ENCODE data around the gene KLHL18. TPM values are rescaled to one million over a fixed set of nuclear protein-coding genes. Genes with fewer than 3 reads are reported as not detected.
A peak's percentile ranks its signal among the peaks of the same experiment; 100 is the strongest.
"Not testable (repeated sequence)": the region's sequence is repeated elsewhere in the genome, so short reads cannot be mapped to it uniquely, and the experiment has no call there.

Gene KLHL18
- polyA plus RNA-seq, 5 donors, result 9.0 to 14.1 (median 13.3) TPM

DNA sequence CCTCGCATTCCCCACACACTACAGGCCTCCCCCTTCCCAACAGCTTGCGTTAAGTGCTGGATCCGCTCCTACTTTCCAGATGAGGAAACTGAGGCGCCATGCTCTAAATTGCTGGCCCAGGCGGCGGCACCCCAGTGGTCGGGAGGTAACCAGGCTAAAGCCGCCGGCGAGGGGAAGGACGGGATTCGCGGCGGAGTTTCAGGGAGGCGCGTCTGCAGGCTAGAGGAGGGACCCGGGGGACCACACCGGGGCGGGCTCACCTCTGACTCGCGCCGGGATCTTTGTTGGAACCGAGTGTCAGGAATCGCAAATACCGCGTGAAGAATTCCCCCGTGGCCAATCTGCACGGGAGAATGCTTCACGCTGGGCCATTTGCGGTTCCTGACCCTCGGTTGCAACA is 73.5 kb downstream of the KLHL18 start:
- no peak for DNase-seq

DNA sequence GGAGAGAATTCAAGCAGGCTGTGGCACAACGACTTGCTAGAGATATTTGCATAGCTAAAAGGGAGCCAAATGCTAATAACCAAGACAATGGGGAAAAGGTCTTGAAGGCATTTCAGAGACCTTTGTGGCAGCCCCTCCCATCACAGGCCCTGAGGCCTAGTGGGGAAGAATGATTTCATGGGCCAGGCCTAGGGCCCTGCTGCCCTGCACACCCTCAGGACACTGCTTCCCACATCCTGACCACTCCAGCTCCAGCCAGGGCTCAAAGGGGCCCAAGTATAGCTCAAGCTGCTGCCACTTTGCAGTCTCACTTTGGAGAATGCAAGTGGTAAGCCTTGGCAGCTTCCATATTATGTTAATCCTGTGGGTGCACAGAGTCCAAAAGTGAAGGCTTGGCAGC is 76.6 kb downstream of the KLHL18 start:
- no peak for DNase-seq

DNA sequence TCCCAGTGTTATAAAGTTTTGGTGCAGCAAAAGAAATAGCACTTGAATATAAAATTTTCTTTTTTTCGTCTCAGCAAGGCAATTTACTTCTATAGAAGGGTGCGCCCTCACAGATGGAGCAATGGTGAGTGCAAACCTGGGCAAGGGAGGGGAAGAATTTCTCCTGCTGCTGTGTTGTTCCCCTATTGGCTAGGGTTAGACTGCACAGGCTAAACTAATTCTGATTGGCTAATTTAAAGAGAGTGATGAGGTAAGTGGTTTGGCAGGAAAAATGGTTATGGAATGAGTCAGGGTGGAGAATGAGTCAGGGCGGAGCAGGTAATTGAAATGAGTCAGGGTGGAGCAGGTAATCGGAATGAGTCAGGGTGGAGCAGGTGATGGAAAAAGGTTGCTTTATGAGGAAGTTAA is 77.4 kb downstream of the KLHL18 start:
- not testable (repeated sequence) for DNase-seq

DNA sequence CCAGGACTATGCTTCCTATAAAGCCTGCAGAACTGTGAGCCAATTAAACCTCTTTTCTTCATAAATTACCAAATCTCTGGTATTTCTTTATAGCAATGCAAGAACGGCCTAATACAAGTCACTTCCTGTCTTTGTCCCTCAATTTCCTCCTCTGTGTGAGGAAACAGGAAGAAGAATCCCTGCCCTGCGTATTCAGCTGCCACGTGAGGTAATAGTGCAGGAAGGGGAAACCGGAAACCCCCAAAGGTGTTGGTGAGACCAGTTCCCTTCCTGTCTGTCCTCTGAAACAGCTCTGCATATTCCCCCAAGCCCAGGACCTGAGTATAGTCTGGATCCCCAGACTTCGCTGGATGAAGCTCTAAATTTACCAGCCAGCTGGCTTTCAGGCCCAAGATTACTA is 80.0 kb downstream of the KLHL18 start:
- no peak for DNase-seq

DNA sequence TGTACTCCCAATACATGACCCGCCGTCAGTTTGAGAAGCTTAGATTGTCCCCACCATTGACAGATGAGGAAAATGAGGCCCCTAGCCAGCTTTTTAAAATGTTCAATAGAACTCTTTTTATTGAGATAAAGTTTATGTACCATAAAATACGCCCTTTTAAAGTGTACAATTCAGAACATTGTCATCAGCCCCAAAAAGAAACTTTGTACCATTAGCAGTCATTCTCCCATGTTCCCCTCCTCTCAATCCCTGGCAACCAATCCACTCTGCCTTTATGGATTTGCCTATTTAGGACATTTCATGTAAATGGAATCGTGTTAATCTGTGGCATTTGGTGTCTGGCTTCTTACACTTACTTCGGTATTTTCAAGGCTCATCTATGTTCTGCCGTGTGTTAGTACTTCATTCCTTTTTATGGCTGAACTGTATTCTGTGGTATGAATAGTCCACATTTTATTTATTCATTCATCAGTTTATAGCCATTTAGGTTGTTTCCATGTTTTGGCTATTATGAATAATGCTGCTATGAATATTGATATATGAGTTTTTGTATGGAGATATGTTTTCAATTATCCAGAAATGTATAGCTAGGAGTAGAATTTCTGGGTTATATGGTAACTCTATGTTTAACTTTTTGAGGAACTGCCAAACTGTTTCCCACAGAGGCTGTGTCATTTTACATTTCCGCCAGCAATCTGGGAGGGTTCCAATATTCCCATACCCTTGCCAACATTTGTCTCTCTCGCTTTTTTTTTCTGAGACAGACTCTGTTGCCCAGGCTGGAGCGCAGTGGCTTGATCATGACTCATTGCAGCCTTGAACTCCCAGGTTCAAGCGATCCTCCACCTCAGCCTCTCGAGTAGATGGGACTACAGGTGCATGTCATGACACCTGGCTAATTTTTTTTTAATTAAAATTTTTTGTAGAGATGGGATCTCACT is 82.7 kb downstream of the KLHL18 start:
- peak; percentile 16 to 17 for DNase-seq

DNA sequence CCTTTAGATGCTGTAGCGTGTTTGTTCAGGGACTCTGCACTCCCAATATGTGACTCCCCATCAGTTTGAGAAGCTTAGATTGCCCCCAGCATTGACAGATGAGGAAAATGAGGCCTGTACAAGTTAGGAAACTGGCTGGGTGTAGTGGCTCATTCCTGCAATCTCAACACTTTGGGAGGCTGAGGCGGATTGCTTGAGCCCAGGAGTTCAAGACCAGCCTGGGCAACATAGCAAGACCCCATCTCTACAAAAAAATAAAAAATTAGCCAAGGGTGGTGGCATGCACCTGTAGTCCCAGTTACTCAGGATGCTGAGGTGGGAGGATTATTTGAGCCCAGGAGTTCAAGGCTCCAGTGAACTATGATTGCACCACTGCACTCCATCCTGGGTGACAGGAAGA is 84.1 kb downstream of the KLHL18 start:
- DNase-seq, result no peak

DNA sequence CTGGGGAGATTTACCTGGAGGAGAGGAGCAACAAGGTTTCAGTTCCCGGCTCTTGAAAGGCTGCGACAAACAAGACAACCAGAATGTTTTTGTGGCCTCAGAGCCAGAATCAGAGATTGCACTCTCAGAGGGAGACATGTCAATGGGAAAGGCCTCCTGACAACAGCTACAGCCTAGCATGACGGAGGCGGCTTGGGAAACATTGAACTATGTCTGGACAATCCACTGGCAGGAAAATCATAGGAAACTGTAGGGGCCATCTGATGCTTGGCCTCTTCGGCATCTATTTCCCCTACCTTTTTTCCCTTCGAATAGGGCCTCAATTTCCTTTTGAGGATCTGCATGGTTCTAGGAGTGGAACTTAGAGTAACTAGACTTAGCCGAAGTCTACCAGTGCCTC is 84.9 kb downstream of the KLHL18 start:
- no peak for DNase-seq

DNA sequence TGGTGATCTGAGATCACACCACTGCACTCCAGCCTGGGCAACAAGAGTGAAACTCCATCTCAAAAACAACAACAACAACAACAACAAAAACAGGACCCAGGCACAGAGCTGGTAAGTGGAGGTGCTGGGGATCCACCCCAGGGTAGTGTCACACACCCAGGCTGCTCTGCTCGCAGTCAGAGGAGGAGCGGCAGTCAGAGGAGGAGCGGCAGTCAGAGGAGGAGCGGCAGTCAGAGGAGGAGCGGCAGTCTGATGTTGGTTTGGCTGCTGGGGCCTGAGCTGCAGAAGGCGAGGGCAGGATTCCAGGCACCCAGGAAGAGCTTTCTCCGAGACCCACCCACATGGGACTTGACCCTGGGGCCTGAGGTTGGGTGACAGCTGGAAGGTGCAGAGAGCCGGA is 87.3 kb downstream of the KLHL18 start:
- DNase-seq, result not testable (repeated sequence)

DNA sequence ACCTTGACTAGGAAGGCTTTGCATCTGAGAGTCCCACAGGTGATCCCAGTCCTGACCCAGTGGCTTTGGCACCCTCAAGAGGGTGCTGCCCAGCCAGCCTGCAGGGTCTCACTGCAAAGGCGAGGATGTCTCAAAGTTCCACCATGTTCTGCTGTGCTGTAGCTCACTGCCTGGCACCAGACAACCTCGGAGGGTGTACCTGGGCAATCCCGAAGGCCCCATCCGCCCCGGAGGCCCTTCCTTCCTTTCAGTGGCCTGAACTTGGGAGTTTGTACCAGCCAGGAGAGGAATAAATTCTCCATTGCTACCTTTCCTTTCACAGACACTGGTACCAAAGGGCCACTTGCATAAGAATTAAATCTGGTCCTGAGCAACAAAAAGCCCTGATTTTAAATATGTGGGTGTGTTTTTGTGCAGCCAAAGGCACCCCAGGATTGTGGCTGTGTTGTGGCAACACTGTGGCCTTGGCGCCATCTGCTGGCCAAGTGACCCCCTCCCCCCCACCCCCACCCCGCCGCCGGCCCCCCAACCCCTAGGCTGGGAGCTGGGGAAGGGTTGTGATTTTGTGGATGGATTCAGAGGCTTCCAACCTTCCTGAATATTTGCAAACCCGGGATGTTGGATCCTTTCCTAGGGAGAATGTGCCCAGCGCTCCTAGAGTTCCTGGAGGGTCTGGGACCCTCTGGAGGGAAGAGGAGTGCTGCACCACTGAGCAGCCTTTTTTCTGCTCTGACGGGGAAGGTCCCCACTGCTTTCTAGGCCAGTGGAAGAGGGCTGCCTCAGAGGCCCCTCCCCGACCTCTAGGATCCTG is 88.3 kb downstream of the KLHL18 start:
- no peak for DNase-seq

DNA sequence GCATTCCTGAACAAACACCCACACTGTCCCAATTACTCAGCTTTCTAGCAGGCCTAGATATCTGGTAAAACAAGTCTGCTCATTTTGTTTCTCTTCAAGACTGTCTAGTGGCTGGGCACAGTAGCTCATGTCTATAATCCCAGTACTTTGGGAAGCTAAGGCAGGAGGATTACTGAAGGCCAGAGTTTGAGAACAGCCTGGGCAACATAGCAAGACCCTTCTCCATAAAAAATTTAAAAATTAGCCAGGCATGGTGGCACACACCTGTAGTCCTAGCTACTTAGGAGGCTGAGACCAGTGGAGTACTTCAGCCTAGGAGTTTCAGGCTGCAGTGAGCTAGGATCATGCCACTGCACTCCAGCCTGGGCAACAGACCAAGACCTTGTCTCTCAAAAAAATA is 91.8 kb downstream of the KLHL18 start:
- no peak for DNase-seq

DNA sequence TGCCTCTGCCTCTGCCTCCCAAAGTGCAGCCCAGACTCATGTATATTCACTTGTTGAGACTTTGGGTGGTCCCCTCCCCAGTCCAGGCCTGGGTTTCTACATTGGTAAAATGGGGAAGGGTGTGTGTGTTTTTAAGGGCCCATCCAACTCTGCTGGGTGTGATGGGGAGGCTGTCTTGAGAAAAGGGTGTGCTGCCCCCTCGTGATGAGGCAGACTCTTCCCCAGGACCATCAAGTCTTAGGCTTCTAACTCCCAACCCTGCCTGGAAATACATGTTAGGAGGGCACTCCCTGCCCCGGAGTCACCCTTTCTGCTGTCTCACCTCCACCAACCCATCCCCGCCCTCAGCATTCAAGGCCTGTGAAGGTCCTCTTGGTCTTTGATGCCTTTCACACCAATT is 93.6 kb downstream of the KLHL18 start:
- no peak for DNase-seq

DNA sequence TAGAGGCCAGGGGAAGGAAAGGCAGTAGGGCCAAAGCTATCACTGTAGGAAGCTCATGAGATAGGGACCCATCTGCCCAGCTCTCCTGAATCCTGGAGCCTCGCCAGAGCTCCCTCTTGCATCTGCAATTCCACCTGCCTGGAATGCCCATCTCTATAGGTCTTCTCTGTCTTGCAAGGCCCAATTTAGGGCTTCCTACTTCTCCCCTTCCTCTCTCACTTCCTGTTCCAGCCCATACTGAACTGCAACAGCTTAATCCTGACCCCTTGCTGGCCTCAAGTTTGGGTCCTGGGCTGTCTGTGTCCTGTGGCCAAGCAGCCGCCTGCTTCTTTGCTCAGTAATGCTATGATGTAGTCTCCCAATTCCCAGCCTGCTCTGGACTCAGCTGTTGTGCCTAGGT is 94.4 kb downstream of the KLHL18 start:
- no peak for DNase-seq

DNA sequence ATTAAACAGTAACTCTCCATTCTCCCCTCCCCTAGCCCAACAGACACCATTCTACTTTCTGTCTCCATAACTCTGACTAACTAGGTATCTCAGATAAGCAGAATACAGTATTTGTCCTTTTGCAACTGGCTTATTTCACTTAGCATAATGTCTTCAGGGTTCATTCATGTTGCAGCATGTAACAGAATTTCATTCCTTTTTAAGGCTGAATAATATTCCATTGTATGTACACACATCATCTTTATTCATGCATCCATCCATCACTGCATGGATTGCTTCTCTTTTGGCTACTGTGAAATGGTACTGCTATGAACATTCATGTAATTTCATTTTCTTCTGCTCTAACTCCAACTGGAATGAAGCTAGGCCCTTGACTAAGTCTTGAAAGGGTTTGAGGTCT is 96.1 kb downstream of the KLHL18 start:
- DNase-seq, result no peak

DNA sequence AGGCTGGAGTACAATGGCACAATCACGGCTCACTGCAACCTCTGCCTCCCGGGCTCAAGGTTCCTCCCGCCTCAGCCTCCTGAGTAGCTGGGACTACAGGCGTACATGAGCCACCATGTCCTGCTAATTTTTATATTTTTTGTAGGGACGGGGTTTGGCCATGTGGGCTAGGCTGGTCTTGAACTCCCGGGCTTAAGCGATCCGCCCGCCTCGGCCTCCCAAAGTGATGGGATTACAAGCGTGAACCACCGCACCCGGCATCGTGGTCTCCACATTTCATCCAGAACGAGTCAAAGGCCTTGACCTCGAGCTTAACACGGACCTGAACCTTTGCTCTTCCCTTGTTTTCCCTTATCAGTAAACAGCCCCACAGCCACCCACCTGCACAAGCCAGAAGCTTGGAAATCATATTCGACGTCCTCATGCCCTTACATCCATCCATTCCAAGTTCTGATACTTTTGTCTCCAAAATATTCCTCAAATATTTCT is 96.7 kb downstream of the KLHL18 start:
- no peak for DNase-seq

DNA sequence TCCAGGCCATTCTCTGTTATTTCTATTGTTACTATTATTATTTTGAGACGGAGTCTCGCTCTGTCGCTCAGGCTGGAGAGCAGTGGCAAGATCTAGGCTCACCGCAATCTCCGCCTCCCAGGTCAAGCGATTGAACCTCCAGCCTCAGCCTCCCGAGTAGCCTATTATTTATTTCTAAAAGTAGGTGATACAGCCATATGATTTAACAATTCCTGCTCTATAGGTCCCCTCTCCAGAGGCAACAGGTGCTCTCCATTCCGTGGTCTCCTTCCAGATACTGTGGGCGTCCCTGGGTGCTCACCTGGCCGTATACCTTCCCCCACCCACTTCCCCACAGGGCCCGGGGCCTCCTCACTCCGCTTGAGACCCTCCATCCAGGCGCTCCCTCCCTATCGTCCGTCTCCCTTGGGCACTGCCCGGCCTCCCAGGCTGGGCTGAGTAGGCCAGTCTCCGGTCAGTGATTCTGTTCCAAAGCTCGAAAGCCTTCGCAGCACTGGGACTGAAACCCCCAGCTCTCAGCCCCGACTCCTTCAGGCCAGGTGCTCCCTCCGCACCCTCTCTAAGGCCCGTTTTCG is 97.4 kb downstream of the KLHL18 start:
- DNase-seq, result peak in 1 of 2 donors; percentile 13

DNA sequence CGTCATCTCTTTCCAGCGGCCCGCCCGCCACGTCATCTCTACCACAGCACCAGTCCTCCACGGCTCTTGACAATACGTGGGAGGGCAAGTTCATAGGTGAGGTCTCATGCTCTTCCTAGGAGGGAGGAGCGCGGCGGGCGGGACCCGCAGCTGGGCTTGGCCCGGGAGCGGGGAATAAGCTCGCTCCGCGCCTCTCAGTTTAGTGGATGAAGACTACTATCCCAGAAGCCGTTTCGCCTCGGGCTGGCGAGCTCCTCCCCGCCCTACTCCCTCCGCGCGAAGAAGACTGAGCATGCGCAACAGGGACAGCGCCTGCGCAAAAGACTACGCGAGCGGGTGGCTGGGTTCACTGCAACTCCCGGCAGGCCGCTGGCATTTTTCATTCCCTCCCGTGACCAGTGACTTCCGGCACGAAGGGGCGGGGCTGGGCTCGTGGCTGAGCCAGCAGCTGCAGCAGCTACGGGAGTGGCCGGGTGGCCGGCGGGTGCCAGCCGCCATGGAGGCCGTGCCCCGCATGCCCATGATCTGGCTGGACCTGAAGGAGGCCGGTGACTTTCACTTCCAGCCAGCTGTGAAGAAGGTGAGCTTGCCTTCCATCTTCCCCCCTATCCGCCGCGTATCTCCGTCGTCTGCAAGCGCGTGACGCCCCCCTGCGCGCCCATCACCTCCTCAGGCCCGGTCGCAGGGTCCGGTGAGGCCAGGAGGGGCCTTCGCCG is 98.0 kb downstream of the KLHL18 start, which contains the start of gene PTPN23:
PTPN23 (plus strand) TSS at position 421 of the 716 bp plus-strand sequence; CDS start at position 497, 76 bp downstream.
- DNase-seq, result peak; percentile 99

DNA sequence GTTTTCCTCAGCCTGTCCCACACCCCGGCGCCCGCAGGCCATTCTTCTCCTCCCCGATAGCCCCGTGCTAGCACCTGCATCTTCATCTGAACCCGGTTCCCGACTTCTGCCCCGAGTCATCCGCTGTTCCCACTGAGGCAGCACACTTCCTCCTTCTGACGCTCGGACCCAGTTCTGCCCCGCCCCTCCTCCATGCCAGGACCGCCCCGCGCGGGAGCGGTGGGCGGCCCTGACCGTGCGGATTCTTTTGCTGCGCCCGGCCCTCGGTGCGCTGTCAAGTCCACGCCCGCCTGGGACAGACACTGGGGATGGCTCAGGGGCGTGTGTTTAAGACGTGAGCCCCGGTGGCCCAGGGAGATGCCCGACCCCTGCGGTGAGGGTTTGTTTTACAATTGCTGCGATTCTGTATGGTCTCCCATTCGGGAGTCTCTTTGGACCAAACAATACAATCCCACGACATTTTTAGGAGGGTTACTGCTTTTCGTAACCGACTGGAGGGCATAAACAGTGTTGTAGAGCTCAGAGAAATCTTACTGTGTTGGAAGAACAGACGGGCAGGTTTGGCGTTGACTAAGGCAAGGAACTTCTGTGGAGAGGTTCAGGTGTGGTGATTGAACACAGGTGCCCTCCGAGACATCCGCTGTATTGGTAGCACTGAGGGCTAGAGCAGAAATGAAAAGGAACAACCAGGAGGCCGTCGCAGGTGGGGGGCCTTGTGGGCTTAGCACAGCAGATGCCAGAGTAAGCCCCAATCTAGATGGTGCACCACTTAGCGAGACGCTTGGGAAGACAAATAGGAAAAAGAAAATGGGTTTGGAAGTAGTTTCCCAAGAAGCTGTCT is 98.8 kb downstream of the KLHL18 start:
- peak; percentile 88 to 89 for DNase-seq

DNA sequence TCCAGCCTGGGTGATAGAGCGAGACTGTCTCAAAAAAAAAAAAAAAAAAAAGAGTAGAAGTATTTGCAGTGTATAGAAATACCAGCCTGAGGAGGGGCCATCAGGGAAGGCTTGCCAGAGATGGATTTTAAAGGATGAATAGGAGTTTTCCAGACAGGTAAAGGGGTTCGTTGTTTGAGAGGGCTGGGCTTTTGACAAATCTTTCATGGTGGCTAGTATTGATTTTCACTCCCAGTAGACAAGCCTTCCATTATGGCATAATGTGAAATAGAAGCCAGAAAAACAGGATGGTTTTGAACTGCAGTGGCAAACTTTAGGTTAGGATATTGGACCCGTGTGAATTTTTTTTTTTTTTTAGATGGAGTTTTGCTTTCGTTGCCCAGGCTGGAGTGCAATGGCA is 101.7 kb downstream of the KLHL18 start:
- DNase-seq, result no peak

DNA sequence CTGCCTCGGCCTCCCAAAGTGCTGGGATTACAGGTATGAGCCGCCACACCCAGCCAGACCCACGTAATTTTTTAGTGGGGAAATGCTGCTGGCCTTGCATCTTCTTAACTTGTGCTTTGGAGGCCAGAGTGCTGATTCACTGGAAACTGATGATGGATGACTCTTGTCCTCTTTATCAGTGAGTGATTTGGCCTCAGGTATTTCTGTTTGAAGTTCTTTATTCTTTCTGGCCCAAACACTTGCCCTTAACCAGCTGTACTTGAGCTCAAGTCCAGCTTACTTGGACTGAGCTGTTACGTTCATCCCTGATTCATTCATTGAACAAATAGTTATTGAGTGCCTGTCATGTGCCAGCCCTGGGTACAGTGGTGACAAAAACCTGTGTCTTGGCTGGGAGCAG is 102.3 kb downstream of the KLHL18 start:
- DNase-seq, result no peak

DNA sequence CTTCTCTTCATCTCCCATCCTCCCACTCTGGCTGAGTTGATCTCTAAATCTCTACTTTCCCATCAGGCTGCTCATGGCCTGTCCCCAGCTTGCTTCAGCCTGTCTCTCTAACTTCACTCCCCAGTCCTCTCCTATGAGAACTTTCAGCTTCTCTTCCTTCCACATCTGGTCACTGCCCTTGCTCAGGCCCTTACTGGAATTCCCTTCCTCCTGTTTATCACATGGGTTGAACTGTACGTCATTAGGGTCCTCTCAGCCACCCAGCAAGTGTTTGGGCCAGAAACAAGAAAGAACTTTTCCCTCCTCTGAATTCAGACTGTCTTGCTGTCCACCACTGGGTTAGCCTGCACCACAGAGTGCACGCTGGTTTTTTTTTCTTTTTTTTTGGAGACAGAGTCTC is 103.1 kb downstream of the KLHL18 start:
- DNase-seq, result no peak

DNA sequence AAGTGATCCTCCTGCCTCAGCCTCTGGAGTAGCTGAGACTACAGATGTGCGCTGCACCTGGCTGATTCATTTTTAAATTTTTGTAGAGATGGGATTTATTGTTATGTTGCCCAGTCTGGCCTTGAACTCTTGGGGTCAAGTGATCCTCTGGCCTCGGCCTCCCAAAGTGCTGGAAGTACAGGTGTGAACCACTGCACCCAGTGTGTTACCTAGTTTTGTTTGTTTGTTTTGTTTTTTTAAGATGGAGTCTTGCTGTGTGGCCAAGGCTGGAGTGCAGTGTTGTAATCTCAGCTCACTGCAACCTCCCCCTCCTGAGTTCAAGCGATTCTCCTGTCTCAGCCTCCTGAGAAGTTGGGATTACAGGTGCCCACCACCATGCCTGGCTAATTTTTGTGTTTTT is 110.2 kb downstream of the KLHL18 start:
- DNase-seq, result no peak
